Hair follicle dermal papilla cell (primary cell): ENCODE results near the gene FRS2. TPM values are rescaled to one million over a fixed set of nuclear protein-coding genes. Genes with fewer than 3 reads are reported as not detected.

Experiments used
- small RNA-seq: library from RNA; depleted of rRNA; stranded (forward); fragments of <200 nt; gene quantifications from one replicate; pipeline ENCODE3, GENCODE V24; 2012
- total RNA-seq: library from RNA; depleted of rRNA; stranded (reverse); fragments of >200 nt; gene quantifications from 2 replicates; pipeline ENCODE4 v1.2.3, GENCODE V29; 2012

The FRS2 gene, protein sequence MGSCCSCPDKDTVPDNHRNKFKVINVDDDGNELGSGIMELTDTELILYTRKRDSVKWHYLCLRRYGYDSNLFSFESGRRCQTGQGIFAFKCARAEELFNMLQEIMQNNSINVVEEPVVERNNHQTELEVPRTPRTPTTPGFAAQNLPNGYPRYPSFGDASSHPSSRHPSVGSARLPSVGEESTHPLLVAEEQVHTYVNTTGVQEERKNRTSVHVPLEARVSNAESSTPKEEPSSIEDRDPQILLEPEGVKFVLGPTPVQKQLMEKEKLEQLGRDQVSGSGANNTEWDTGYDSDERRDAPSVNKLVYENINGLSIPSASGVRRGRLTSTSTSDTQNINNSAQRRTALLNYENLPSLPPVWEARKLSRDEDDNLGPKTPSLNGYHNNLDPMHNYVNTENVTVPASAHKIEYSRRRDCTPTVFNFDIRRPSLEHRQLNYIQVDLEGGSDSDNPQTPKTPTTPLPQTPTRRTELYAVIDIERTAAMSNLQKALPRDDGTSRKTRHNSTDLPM
- total RNA-seq, result 85.7 and 94.6 TPM in 2 replicates

DNA sequence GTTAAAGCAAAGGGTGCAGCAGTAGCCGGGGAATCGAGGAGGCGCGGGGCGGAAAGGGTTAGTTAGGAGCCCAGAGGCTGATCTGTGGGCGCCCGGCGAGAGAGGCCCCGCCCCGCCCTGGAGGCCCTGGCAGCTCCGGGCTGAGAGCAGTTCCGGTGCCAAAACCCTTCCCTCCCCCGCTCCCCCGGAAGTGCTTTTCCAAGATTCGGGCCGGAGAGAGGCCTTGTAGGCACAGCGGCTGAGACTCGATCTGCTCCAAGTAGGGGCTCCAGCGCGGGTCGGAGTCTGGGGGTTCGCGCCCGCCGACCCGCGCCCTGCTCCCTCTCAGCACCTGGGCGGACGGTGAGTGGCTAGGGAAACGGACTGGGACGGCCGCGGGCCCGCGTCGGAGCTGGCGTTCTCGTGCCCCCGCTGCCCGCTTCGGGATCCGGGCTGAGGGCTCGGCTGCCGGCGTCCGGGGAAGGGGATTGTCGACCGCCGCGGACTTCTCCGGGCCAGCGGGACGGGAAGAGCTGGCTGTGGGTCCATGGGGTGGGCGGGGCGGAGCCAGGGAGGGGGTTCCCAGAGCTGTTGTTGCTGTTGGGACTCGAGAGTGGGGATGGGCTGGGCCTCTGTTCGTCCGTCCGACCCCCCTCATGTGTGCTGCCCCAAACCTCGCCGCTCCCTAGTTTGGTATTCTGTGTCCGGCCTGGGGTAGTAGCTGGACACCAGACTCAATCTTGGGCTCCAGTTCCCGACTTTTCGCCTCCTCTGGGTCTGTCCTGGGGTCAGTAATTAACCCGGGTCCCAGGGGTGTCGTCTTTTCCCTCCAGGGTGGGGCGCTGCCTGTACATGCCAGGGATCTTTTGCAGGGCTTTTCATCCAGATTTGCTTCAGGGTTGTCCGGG, at the start of gene FRS2:
Gene FRS2 (plus strand): TSS at position 200 of the 887 bp plus-strand sequence. CDS start 98,643 bp downstream, outside the sequence.

DNA sequence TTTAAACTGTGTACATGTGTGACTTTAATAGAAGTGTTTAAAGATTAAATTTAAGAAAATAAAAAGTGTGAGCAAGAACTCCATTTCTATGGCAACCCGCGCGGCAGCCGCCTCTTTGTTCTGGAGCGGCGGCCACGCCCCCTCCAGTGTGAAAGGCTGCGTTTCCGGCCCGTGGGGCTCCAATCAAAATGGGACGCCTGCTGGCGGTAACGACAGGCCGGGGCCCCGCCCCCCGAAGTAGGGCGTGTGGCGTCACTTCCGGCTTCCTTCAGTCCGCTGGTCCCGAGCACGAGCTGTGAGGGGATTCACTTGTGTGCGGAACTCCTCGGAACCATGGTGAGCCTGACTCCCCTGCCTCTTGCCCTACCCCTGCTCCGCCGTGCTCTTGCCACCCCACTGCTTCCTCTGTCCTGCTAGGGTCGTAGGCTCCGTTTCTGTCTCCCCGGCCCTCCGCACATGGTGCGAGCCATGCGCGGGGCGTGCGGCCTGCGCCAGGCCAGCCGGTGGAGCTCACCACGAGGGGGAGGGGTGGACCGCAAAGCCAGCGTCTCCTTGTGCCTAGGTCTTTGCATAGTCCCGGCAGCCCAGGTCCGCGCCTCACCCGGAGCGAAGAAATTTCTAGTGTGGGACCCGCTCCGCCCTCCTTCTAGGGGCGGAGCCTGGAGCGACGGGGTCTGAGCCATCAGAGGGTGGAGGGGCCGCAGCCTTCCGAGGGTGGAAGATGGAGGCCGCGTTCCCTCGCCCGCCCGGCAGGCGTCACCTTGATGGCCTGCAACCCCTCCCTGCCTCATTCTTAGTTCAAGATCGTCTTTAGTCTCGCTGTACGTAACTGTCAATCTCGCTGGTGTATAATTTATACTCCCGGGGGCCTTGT, 115.2 kb downstream of the FRS2 start, which contains the start of gene CCT2:
Gene CCT2 (plus strand): TSS at position 271 of the 874 bp plus-strand sequence. CDS start 63 bp downstream, at position 334.

DNA sequence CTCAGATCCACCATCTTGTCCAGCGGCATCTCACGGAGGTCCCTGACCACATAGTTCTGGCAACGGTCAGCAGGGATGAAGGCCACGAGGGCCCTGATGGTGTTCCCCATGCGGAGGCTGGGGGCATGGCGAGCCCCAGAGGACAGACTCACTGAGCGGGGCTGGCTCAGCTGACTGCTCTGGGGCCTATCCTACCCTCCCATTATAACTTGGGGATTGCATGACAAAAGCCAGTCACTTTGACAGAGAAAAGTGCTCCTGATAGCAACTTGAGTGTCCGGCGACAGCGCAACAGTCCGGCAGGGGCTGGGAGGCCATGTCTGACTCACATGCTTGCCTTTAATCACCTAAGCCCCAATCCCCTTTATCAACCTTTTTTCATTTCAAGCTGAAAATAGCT, 140.5 kb downstream of the FRS2 start, which contains the start of gene LRRC10:
Gene LRRC10 (minus strand): TSS at position 179 of the 400 bp plus-strand sequence. CDS start 69 bp downstream, at position 110.

Small RNAs within 50 kb of the gene (small RNA-seq; reads per million reads assigned to genes)
- not detected for gene MIR3913-1

Other genes with a start within 250 kb of the FRS2 start
- gene CPSF6, start 230.8 kb upstream of the FRS2 start, total RNA-seq, result 27.6 and 30.5 TPM in 2 replicates
- gene LYZ, start 122.0 kb upstream of the FRS2 start, total RNA-seq, result not detected in 2 replicates
- 7.1 and 14.1 TPM in 2 replicates for gene YEATS4, start 110.6 kb upstream of the FRS2 start, total RNA-seq
- gene CCT2, start 115.1 kb downstream of the FRS2 start, total RNA-seq, result 146 and 154 TPM in 2 replicates
- gene LRRC10, start 140.5 kb downstream of the FRS2 start, total RNA-seq, result not detected in 2 replicates
- gene BEST3, start 228.9 kb downstream of the FRS2 start, total RNA-seq, result under 0.01 TPM in 1 of 2 replicates, not detected in the other